HepG2 (cell line): ENCODE data around the gene DPEP1. TPM values are rescaled to one million over a fixed set of nuclear protein-coding genes. Genes with fewer than 3 reads are reported as not detected.

Experiments used
- AGO2 ChIP-seq: fragments of 200-400 bp; formaldehyde crosslinking; optimal IDR thresholded peaks from 2 replicates; pipeline ENCODE3; 2017; ENCODE audit warnings: mild to moderate bottlenecking, low read depth, low read length, moderate library complexity
- CENPT ChIP-seq: sonication (generic); formaldehyde crosslinking; IDR thresholded peaks from 2 replicates; pipeline ENCODE4 v1.8.0; 2022; ENCODE audit warnings: low read depth, mild to moderate bottlenecking, moderate library complexity, missing genetic modification reagents
- HDAC1 ChIP-seq: sonication (generic); formaldehyde crosslinking; IDR thresholded peaks from 2 replicates; pipeline ENCODE4 v1.5.1; 2020; ENCODE audit warnings: mild to moderate bottlenecking, missing genetic modification reagents
- MED8 ChIP-seq: sonication (generic); formaldehyde crosslinking; IDR thresholded peaks from 2 replicates; pipeline ENCODE4 v1.8.1; 2023; ENCODE audit warnings: mild to moderate bottlenecking, missing genetic modification reagents; ENCODE audit not compliant: insufficient replicate concordance
- MTA3 ChIP-seq: sonication (generic); formaldehyde crosslinking; IDR thresholded peaks from 2 replicates; pipeline ENCODE4 v1.4.0; 2020; ENCODE audit warnings: missing genetic modification reagents
- POLR2G ChIP-seq: fragments of 200-400 bp; formaldehyde crosslinking; IDR thresholded peaks from 2 replicates; pipeline ENCODE4 v1.6.1; 2018; ENCODE audit warnings: mild to moderate bottlenecking, low read depth, low read length, moderate library complexity
- REL ChIP-seq: sonication (generic); formaldehyde crosslinking; conservative IDR thresholded peaks from 2 replicates; pipeline ENCODE4 v1.8.0; 2022; ENCODE audit warnings: mild to moderate bottlenecking, missing genetic modification reagents, moderate library complexity
- SAP130 ChIP-seq: IDR thresholded peaks from 2 replicates; pipeline ENCODE4 v1.6.1; 2016; ENCODE audit warnings: low read depth
- SPEN ChIP-seq: sonication (generic); formaldehyde crosslinking; IDR thresholded peaks from 2 replicates; pipeline ENCODE4 v1.5.1; 2020; ENCODE audit warnings: low read depth, mild to moderate bottlenecking, missing genetic modification reagents
- ZBTB14 ChIP-seq: sonication (generic); formaldehyde crosslinking; IDR thresholded peaks from 2 replicates; pipeline ENCODE4 v1.4.0; 2020; ENCODE audit warnings: missing genetic modification reagents
- ZBTB40 ChIP-seq, 2 experiments: fragments of 450-650 bp in 1 of 2; sonication (generic) in 1 of 2; formaldehyde crosslinking in 1 of 2; IDR thresholded peaks; 2 replicates each; pipeline versions ENCODE4 v1.6.1 to v1.8.0; 2016 to 2022; ENCODE audit warnings: antibody characterized with exemption in 1 of 2, mild to moderate bottlenecking in 1 of 2, missing genetic modification reagents in 1 of 2
- ZNF292 ChIP-seq: sonication (generic); formaldehyde crosslinking; IDR thresholded peaks from 2 replicates; pipeline ENCODE4 v1.8.1; 2022; ENCODE audit warnings: mild to moderate bottlenecking, low read depth, missing genetic modification reagents, borderline replicate concordance
- ZNF543 ChIP-seq: sonication (generic); formaldehyde crosslinking; IDR thresholded peaks from 2 replicates; pipeline ENCODE4 v1.4.0; 2020; ENCODE audit warnings: mild to moderate bottlenecking, missing genetic modification reagents
- ZNF7 ChIP-seq: IDR thresholded peaks from 2 replicates; pipeline ENCODE4 v1.6.1; 2016; ENCODE audit warnings: missing biosample characterization, missing genetic modification reagents
- polyA plus RNA-seq, 8 experiments: library from polyadenylated mRNA; depleted of rRNA in 3 of 8; stranded (reverse) in 7 of 8; unstranded in 1 of 8; fragments of >200 nt; fragmentation: Illumina TruSeq in 4 of 8; extraction: Trizol in 4 of 8; gene quantifications; 2 replicates each; pipeline versions ENCODE4 v1.2.1 to v1.2.3, GENCODE V29; 2011 to 2016; ENCODE audit warnings: low read depth in 4 of 8, missing spikeins in 1 of 8, mixed read lengths in 1 of 8; ENCODE audit not compliant: insufficient read depth in 1 of 8
- total RNA-seq, 5 experiments: library from RNA; depleted of rRNA; stranded (reverse); fragments of >200 nt; fragmentation: Illumina TruSeq; extraction: Trizol; gene quantifications; 2 replicates each; pipeline ENCODE4 v1.2.3, GENCODE V29; 2016; ENCODE audit warnings: low read depth in 1 of 5
- TF ChIP-seq, protein P1 (sequence below): sonication (generic); formaldehyde crosslinking; IDR thresholded peaks from 2 replicates; pipeline ENCODE4 v1.4.0; 2020; ENCODE audit warnings: missing genetic modification reagents
- TF ChIP-seq, protein P2 (sequence below): sonication (generic); formaldehyde crosslinking; IDR thresholded peaks from 2 replicates; pipeline ENCODE4 v1.8.1; 2023; ENCODE audit warnings: mild to moderate bottlenecking, missing genetic modification reagents

Gene DPEP1
- total and polyA plus RNA-seq, 2 of the 13 experiments (the other 11 are each of a cell fraction or from before 2014, with no cell fraction given), result 37.6 to 52.2 TPM

GRCh38 chr16:89615596-89616090 lies 2.2 kb downstream of the DPEP1 start (continued):
- TF ChIP-seq ZBTB40 (IDR thresholded peaks at IDR 0.05), result no peak
- TF ChIP-seq ZBTB40 (CRISPR knock-in tag; IDR thresholded peaks at IDR 0.05), result peak; percentile 27; the same call in 1 of the 2 replicates
- no peak; the same call in 1 of the 2 replicates for TF ChIP-seq HDAC1 (CRISPR knock-in tag)
- TF ChIP-seq AGO2, result no peak
- TF ChIP-seq ZNF292 (CRISPR knock-in tag), result no peak
- no peak for TF ChIP-seq SPEN (CRISPR knock-in tag)
- TF ChIP-seq MTA3, result no peak
- no peak for TF ChIP-seq ZNF543 (CRISPR knock-in tag)
- TF ChIP-seq ZNF7, result no peak
- TF ChIP-seq REL (CRISPR knock-in tag), result no peak
- no peak for TF ChIP-seq MED8
- TF ChIP-seq, protein P1, sequence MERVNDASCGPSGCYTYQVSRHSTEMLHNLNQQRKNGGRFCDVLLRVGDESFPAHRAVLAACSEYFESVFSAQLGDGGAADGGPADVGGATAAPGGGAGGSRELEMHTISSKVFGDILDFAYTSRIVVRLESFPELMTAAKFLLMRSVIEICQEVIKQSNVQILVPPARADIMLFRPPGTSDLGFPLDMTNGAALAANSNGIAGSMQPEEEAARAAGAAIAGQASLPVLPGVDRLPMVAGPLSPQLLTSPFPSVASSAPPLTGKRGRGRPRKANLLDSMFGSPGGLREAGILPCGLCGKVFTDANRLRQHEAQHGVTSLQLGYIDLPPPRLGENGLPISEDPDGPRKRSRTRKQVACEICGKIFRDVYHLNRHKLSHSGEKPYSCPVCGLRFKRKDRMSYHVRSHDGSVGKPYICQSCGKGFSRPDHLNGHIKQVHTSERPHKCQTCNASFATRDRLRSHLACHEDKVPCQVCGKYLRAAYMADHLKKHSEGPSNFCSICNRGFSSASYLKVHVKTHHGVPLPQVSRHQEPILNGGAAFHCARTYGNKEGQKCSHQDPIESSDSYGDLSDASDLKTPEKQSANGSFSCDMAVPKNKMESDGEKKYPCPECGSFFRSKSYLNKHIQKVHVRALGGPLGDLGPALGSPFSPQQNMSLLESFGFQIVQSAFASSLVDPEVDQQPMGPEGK, result peak; percentile 84
- TF ChIP-seq, protein P2, sequence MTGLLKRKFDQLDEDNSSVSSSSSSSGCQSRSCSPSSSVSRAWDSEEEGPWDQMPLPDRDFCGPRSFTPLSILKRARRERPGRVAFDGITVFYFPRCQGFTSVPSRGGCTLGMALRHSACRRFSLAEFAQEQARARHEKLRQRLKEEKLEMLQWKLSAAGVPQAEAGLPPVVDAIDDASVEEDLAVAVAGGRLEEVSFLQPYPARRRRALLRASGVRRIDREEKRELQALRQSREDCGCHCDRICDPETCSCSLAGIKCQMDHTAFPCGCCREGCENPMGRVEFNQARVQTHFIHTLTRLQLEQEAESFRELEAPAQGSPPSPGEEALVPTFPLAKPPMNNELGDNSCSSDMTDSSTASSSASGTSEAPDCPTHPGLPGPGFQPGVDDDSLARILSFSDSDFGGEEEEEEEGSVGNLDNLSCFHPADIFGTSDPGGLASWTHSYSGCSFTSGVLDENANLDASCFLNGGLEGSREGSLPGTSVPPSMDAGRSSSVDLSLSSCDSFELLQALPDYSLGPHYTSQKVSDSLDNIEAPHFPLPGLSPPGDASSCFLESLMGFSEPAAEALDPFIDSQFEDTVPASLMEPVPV (CRISPR knock-in tag), result no peak
- no peak for TF ChIP-seq CENPT (CRISPR knock-in tag)
- TF ChIP-seq SAP130 (CRISPR knock-in tag), result 0 out of 2 replicates have a peak, but pooled peaks have one; percentile 19
- TF ChIP-seq POLR2G, result no peak
- TF ChIP-seq ZBTB14 (CRISPR knock-in tag), result no peak
